HCT116 (cell line): ENCODE measurements around the gene CAPNS1. TPM values are rescaled to one million over a fixed set of nuclear protein-coding genes. Genes with fewer than 3 reads are reported as not detected.

ENCODE experiments used
- ATAC-seq: fragments of 200-7000 bp; cut with Tn5 transposase; 2 replicates; pipeline ENCODE4 v1.9.1; 2020; ENCODE audit warnings: mild to moderate bottlenecking, moderate library complexity
- BruUV-seq: library from RNA; stranded (reverse); fragments of 400-500 nt; replicated peaks from 2 replicates; lab custom pipeline; 2021; lab: Mats Ljungman, UMichigan
- CTCF ChIA-PET: fragments of 300-600 bp; sonication (Branson Sonifier 250); formaldehyde crosslinking; loops from one replicate; lab custom pipeline; 2021; ENCODE audit warnings: antibody characterized with exemption; lab: Charles Lee
- POLR2A ChIA-PET: fragments of 300-600, 350-600 bp; sonication (Branson Sonifier 250); formaldehyde crosslinking; loops from one replicate; lab custom pipeline; 2021; ENCODE audit warnings: antibody characterized with exemption; lab: Charles Lee
- RAD21 ChIA-PET, 2 experiments: fragments of 300-600 bp; sonication (Branson Sonifier 250); formaldehyde crosslinking; loops; one replicate each; lab custom pipeline; 2023; ENCODE audit warnings: low total read pairs in 2 of 2; ENCODE audit not compliant: uncharacterized antibody in 2 of 2, unreplicated experiment in 2 of 2, low non-redundant PET in 1 of 2; lab: Charles Lee
- DNase-seq: peaks from one replicate; pipeline ENCODE4 v3.0.0-alpha.2; 2010; ENCODE audit warnings: low read depth, low spot score
- H2AFZ ChIP-seq: fragments of 200-600 bp; shearing (Covaris generic), sonication (generic); 2 replicates; pipeline ENCODE4 v1.6.1; 2017; ENCODE audit warnings: low read depth, mixed run types, mixed read lengths, antibody characterized with exemption, low read length; ENCODE audit not compliant: poor library complexity, severe bottlenecking
- H3K27ac ChIP-seq: 2 replicates; pipeline ENCODE4 v1.5.1; 2012; ENCODE audit warnings: low read depth, low read length
- H3K27me3 ChIP-seq: fragments of 200-600 bp; sonication (generic); 2 replicates; pipeline ENCODE4 v1.6.1; 2016; ENCODE audit warnings: mixed run types, low read length, mixed read lengths; ENCODE audit not compliant: insufficient read depth
- H3K36me3 ChIP-seq, 2 experiments: fragments of 200-500 bp in 1 of 2; fragments of 200-600 bp in 1 of 2; sonication (Bioruptor generic) in 1 of 2; sonication (generic) in 1 of 2; 2 replicates each; pipeline versions ENCODE4 v1.5.1 to v1.6.1; 2014 to 2016; ENCODE audit warnings: low read length in 2 of 2, inconsistent platforms in 1 of 2, mixed read lengths in 1 of 2, mixed run types in 1 of 2; ENCODE audit not compliant: insufficient read depth in 2 of 2, control insufficient read depth in 1 of 2
- H3K4me1 ChIP-seq, 2 experiments: fragments of 200-600 bp in 1 of 2; sonication (generic) in 1 of 2; 2 replicates each; pipeline versions ENCODE4 v1.5.1 to v1.6.1; 2012 to 2017; ENCODE audit warnings: low read length in 2 of 2, inconsistent platforms in 1 of 2, mild to moderate bottlenecking in 1 of 2, mixed read lengths in 1 of 2, mixed run types in 1 of 2, moderate library complexity in 1 of 2; ENCODE audit not compliant: insufficient read depth in 2 of 2, control insufficient read depth in 1 of 2
- H3K4me2 ChIP-seq: fragments of 200-600 bp; sonication (generic); 2 replicates; pipeline ENCODE4 v1.6.1; 2017; ENCODE audit warnings: mixed run types, low read length, mixed read lengths
- H3K4me3 ChIP-seq, 2 experiments: fragments of 200-600 bp in 1 of 2; sonication (generic) in 1 of 2; replicated peaks in 1 of 2; 2 replicates each; pipeline ENCODE4 v1.5.1; 2011 to 2016; ENCODE audit warnings: low read length in 2 of 2, control low read depth in 1 of 2, low read depth in 1 of 2, mild to moderate bottlenecking in 1 of 2, mixed read lengths in 1 of 2, mixed run types in 1 of 2
- H3K79me2 ChIP-seq: fragments of 200-600 bp; sonication (generic); 2 replicates; pipeline ENCODE4 v1.6.1; 2017; ENCODE audit warnings: mild to moderate bottlenecking, mixed run types, low read length, moderate library complexity, mixed read lengths; ENCODE audit not compliant: insufficient read depth
- H3K9ac ChIP-seq: fragments of 200-600 bp; sonication (generic); 2 replicates; pipeline ENCODE4 v1.6.1; 2016; ENCODE audit warnings: low read length, mixed read lengths
- H3K9me2 ChIP-seq: fragments of 200-600 bp; sonication (generic), shearing (Covaris generic); 2 replicates; pipeline ENCODE4 v1.6.1; 2017; ENCODE audit warnings: mixed run types, mild to moderate bottlenecking, moderate library complexity; ENCODE audit not compliant: insufficient read depth
- H3K9me3 ChIP-seq, 2 experiments: fragments of 200-500 bp in 1 of 2; fragments of 200-600 bp in 1 of 2; sonication (Bioruptor generic) in 1 of 2; sonication (generic) in 1 of 2; 2 replicates each; pipeline ENCODE4 v1.6.1; 2014 to 2017; ENCODE audit warnings: low read length in 2 of 2, mixed read lengths in 2 of 2, inconsistent platforms in 1 of 2, low read depth in 1 of 2, mild to moderate bottlenecking in 1 of 2, mixed run types in 1 of 2, moderate library complexity in 1 of 2; ENCODE audit not compliant: control insufficient read depth in 1 of 2, insufficient read depth in 1 of 2
- H4K20me1 ChIP-seq: fragments of 200-600 bp; sonication (generic), shearing (Covaris generic); 2 replicates; pipeline ENCODE4 v1.6.1; 2017; ENCODE audit warnings: mixed run types, mild to moderate bottlenecking, moderate library complexity; ENCODE audit not compliant: insufficient read depth
- CBX3 ChIP-seq: IDR thresholded peaks from 2 replicates; pipeline ENCODE4 v1.6.1; 2012; ENCODE audit warnings: low read depth
- EGR1 ChIP-seq: IDR thresholded peaks from 2 replicates; pipeline ENCODE4 v1.6.1; 2012; ENCODE audit warnings: low read depth
- ELF1 ChIP-seq: IDR thresholded peaks from 2 replicates; pipeline ENCODE4 v1.6.1; 2012; ENCODE audit warnings: low read depth, borderline replicate concordance
- EZH2 ChIP-seq: fragments of 200-600 bp; sonication (generic); IDR thresholded peaks from 2 replicates; pipeline ENCODE4 v1.6.1; 2017; ENCODE audit warnings: antibody characterized with exemption, mixed run types
- EZH2phosphoT487 ChIP-seq: fragments of 200-600 bp; IDR thresholded peaks from 2 replicates; pipeline ENCODE4 v1.6.1; 2018; ENCODE audit warnings: antibody characterized with exemption, borderline replicate concordance
- JUND ChIP-seq: IDR thresholded peaks from 2 replicates; pipeline ENCODE4 v1.6.1; 2012
- POLR2AphosphoS5 ChIP-seq: IDR thresholded peaks from 2 replicates; pipeline ENCODE4 v1.6.1; 2011; ENCODE audit warnings: mild to moderate bottlenecking, low read depth, low read length, moderate library complexity
- RAD21 ChIP-seq: IDR thresholded peaks from 2 replicates; pipeline ENCODE4 v1.6.1; 2012; ENCODE audit warnings: low read depth, mild to moderate bottlenecking
- SP1 ChIP-seq: IDR thresholded peaks from 2 replicates; pipeline ENCODE4 v1.6.1; 2012; ENCODE audit warnings: low read depth
- SRF ChIP-seq: IDR thresholded peaks from 2 replicates; pipeline ENCODE4 v1.6.1; 2012; ENCODE audit warnings: low read depth
- TCF7L2 ChIP-seq: IDR thresholded peaks from 2 replicates; pipeline ENCODE4 v1.7.0; 2011; ENCODE audit warnings: borderline replicate concordance, inconsistent platforms; ENCODE audit not compliant: insufficient read depth, insufficient read length; ENCODE audit errors: extremely low read depth
- YY1 ChIP-seq: IDR thresholded peaks from 2 replicates; pipeline ENCODE4 v1.6.1; 2011; ENCODE audit warnings: low read length, low read depth, moderate library complexity, mild to moderate bottlenecking; ENCODE audit not compliant: insufficient replicate concordance; ENCODE audit errors: extremely low read depth
- ZNF274 ChIP-seq: fragments of 200-500 bp; sonication (Bioruptor generic); IDR thresholded peaks from 2 replicates; pipeline ENCODE4 v1.6.1; 2014; ENCODE audit warnings: mild to moderate bottlenecking, low read depth, low read length, inconsistent platforms
- intact Hi-C: fragments of 100-400 bp; cut with micrococcal nuclease; formaldehyde crosslinking; loops from 2 replicates; pipeline ENCODE4 v1.10.0; 2022
- total RNA-seq: library from RNA; stranded (reverse); gene quantifications from one replicate; pipeline ENCODE4 v1.2.1, GENCODE V29; 2021; ENCODE audit not compliant: unreplicated experiment
- TF ChIP-seq, protein P1 (sequence below): IDR thresholded peaks from 2 replicates; pipeline ENCODE4 v1.6.1; 2011; ENCODE audit warnings: mild to moderate bottlenecking, low read length, moderate library complexity; ENCODE audit not compliant: insufficient replicate concordance; ENCODE audit errors: extremely low read depth
- TF ChIP-seq, protein P2 (sequence below): IDR thresholded peaks from 2 replicates; pipeline ENCODE4 v1.6.1; 2012; ENCODE audit warnings: low read depth
- TF ChIP-seq, protein P3 (sequence below): IDR thresholded peaks from 2 replicates; pipeline ENCODE4 v1.6.1; 2012

Gene CAPNS1
- total RNA-seq, 1 experiment from 2014 or later, result 621 TPM

DNA sequence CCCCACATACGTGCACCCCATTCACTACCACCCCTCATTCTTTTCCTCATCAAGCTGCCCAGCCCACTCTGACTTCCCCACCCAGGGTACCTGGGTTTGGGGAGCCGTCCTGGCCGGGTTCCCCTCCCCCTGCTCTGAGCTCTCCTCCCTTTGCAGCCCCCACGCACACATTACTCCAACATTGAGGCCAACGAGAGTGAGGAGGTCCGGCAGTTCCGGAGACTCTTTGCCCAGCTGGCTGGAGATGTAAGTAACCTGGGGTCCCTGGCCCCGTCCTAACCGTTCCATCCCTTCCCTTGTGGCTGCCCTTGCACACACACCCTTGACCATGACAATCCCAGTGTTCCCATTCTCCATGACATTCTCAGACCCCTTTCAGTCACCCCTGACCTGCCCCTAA is 2.6 kb downstream of the CAPNS1 start:
- no TSS peak for BruUV-seq
- no peak overlapping the region for H3K4me2 ChIP-seq
- no peak overlapping the region for H3K9ac ChIP-seq
- ChIA-PET POLR2A (no interaction called here), CTCF (no interaction called here), RAD21 (no interaction called here)
- H3K36me3 ChIP-seq, result peaks cover 38 to 41% of the 10 kb centered on the region in 2 experiments
- H3K9me3 ChIP-seq, result no peaks in the 10 kb centered on the region
- peaks cover 25 to 33% of the 10 kb centered on the region in 2 experiments for H3K4me1 ChIP-seq
- no peaks in the 10 kb centered on the region for H3K9me2 ChIP-seq
- H3K27ac ChIP-seq, result no peak overlapping the region
- no peak overlapping the region for H3K4me3 ChIP-seq
- peaks cover 49% of the 10 kb centered on the region for H3K79me2 ChIP-seq
- no peaks in the 10 kb centered on the region for H3K27me3 ChIP-seq
- DNase-seq (no peak), ATAC-seq (no peak)
- intact Hi-C loops, result no loop called here
- H2AFZ ChIP-seq, result no peak overlapping the region
- H4K20me1 ChIP-seq, result peaks cover 6% of the 10 kb centered on the region; the same call in 1 of the 2 replicates
- no peak for TF ChIP-seq SRF
- no peak for TF ChIP-seq ELF1
- TF ChIP-seq, protein P1, sequence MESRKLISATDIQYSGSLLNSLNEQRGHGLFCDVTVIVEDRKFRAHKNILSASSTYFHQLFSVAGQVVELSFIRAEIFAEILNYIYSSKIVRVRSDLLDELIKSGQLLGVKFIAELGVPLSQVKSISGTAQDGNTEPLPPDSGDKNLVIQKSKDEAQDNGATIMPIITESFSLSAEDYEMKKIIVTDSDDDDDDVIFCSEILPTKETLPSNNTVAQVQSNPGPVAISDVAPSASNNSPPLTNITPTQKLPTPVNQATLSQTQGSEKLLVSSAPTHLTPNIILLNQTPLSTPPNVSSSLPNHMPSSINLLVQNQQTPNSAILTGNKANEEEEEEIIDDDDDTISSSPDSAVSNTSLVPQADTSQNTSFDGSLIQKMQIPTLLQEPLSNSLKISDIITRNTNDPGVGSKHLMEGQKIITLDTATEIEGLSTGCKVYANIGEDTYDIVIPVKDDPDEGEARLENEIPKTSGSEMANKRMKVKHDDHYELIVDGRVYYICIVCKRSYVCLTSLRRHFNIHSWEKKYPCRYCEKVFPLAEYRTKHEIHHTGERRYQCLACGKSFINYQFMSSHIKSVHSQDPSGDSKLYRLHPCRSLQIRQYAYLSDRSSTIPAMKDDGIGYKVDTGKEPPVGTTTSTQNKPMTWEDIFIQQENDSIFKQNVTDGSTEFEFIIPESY, result no peak
- no peak for TF ChIP-seq JUND
- TF ChIP-seq RAD21, result no peak
- no peak for TF ChIP-seq CBX3
- TF ChIP-seq, protein P2, sequence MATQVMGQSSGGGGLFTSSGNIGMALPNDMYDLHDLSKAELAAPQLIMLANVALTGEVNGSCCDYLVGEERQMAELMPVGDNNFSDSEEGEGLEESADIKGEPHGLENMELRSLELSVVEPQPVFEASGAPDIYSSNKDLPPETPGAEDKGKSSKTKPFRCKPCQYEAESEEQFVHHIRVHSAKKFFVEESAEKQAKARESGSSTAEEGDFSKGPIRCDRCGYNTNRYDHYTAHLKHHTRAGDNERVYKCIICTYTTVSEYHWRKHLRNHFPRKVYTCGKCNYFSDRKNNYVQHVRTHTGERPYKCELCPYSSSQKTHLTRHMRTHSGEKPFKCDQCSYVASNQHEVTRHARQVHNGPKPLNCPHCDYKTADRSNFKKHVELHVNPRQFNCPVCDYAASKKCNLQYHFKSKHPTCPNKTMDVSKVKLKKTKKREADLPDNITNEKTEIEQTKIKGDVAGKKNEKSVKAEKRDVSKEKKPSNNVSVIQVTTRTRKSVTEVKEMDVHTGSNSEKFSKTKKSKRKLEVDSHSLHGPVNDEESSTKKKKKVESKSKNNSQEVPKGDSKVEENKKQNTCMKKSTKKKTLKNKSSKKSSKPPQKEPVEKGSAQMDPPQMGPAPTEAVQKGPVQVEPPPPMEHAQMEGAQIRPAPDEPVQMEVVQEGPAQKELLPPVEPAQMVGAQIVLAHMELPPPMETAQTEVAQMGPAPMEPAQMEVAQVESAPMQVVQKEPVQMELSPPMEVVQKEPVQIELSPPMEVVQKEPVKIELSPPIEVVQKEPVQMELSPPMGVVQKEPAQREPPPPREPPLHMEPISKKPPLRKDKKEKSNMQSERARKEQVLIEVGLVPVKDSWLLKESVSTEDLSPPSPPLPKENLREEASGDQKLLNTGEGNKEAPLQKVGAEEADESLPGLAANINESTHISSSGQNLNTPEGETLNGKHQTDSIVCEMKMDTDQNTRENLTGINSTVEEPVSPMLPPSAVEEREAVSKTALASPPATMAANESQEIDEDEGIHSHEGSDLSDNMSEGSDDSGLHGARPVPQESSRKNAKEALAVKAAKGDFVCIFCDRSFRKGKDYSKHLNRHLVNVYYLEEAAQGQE, result no peak
- no peak for TF ChIP-seq EGR1
- TF ChIP-seq YY1, result no peak
- TF ChIP-seq, protein P3, sequence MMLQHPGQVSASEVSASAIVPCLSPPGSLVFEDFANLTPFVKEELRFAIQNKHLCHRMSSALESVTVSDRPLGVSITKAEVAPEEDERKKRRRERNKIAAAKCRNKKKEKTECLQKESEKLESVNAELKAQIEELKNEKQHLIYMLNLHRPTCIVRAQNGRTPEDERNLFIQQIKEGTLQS, result no peak
- no peak for TF ChIP-seq EZH2phosphoT487
- no peak for TF ChIP-seq SP1
- TF ChIP-seq ZNF274, result no peak
- TF ChIP-seq TCF7L2, result no peak
- TF ChIP-seq POLR2AphosphoS5, result no peak
- TF ChIP-seq EZH2, result no peak
